Activated CD8-positive, alpha-beta memory T cell treated with anti-CD3 and anti-CD28 coated beads for 24 hours (primary cell): ENCODE measurements around the gene GNAT2.

ENCODE experiments used
- DNase-seq: peaks from one replicate; pipeline ENCODE4 v3.0.0-alpha.2; 2020

Gene GNAT2

GRCh38 chr1:109626682-109627408, 7.4 kb upstream of the GNAT2 start:
- DNase-seq = no peak

- no peak for DNase-seq
Observed at GRCh38 chr1:109625601-109626560, 6.5 kb upstream of the GNAT2 start.

GRCh38 chr1:109625176-109625575, 5.8 kb upstream of the GNAT2 start:
- no peak for DNase-seq

- peak; percentile 58 for DNase-seq
Observed at GRCh38 chr1:109624201-109625010, 5.0 kb upstream of the GNAT2 start.

GRCh38 chr1:109623601-109624161, 4.3 kb upstream of the GNAT2 start:
- no peak for DNase-seq

- no peak for DNase-seq
Observed at GRCh38 chr1:109622895-109623294, 3.5 kb upstream of the GNAT2 start.

- DNase-seq = no peak
Observed at GRCh38 chr1:109622137-109622892, 2.9 kb upstream of the GNAT2 start.

GRCh38 chr1:109621379-109622136, 2.1 kb upstream of the GNAT2 start:
- peak; percentile 60 for DNase-seq

GRCh38 chr1:109620841-109621286, 1.4 kb upstream of the GNAT2 start:
- peak; percentile 97 for DNase-seq

GRCh38 chr1:109620401-109620791, 980 bp upstream of the GNAT2 start:
- DNase-seq = no peak

- no peak for DNase-seq
Observed at GRCh38 chr1:109618661-109619575, 498 bp downstream of the GNAT2 start.

GRCh38 chr1:109617291-109617801, 2.1 kb downstream of the GNAT2 start:
- DNase-seq = peak; percentile 59

GRCh38 chr1:109616391-109616790, 3.0 kb downstream of the GNAT2 start:
- no peak for DNase-seq

- DNase-seq = no peak
Observed at GRCh38 chr1:109615879-109616278, 3.5 kb downstream of the GNAT2 start.

GRCh38 chr1:109613361-109614147, 5.9 kb downstream of the GNAT2 start:
- DNase-seq = no peak

GRCh38 chr1:109611308-109611990, 8.0 kb downstream of the GNAT2 start:
- no peak for DNase-seq

GRCh38 chr1:109610609-109611307, 8.7 kb downstream of the GNAT2 start:
- no peak for DNase-seq

GRCh38 chr1:109609881-109610280, 9.5 kb downstream of the GNAT2 start:
- DNase-seq = no peak
